CD4-positive, alpha-beta T cell treated with Interleukin-4 for 1 hour (primary cell): Measurements from ENCODE around the gene EDA.
A peak's percentile ranks its signal among the peaks of the same experiment; 100 is the strongest.

Experiments
- DNase-seq, 2 donors: peaks; one replicate each; pipeline ENCODE4 v3.0.0-alpha.2; 2020 to 2022

EDA gene

GRCh38 chrX:69615779-69616456, at the start of gene EDA:
EDA (plus strand) TSS chrX:69616113.
- peak; percentile 49 to 67 for DNase-seq

GRCh38 chrX:69568828-69569227, 47.1 kb upstream of the EDA start:
- no peak for DNase-seq

DNA sequence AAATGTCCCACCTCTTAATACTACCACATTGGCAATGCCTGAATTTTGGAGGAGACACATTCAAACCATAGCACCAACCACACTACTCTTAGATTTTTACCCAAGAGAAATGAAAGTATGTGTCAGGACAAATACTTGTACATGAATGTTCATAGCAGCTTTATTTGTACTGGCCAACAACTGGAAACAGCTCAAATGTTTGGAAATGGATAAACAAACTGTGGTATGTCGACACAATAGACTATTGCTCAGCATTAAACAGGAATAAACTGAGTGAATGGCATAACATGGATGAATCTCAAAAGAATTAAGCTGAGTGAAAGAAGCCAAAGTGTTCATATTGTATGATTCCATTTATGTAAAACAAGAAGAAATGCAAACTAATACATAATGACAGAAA, 18.5 kb upstream of the EDA start:
- no peak for DNase-seq

DNA sequence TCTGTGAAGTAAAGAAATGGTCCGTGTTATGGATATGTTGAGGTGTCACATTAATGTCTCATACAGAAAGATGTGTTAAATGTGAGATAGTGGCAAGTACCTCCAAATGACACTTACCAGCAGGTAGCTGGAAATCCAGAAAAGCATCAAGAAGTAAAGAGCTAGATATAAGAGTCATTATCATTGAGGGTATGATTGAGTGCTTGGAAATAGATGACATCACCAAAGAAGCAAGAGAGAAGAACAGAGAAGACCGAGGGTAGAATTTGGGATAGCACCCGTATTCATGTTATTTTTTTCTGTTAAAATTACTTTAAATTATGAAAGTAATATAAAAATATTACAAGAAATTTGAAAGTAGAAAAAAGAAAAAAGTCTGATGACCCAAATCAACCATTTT, 15.7 kb upstream of the EDA start:
- DNase-seq: no peak

GRCh38 chrX:69603566-69604194, 12.2 kb upstream of the EDA start:
- no peak for DNase-seq

DNA sequence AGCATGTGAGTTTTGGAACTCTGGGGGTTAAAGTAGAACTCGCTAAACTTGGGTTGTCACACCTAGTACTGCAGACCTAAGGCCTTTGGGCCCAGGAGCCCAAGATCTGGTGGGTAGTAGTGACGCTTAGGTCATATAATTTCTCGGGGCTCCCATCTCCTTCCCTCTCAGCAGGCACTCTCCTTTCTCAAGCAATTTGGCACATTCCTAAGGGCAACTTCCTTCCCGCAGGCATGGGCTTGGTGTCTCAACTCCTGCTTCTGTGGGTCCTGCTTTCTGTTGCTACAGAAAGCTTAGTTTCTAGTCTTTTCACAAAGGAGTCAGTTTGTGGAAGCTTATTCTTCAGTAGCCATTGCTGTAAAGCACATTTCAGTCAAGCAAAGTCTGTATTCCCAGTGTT, 10.4 kb upstream of the EDA start:
- DNase-seq: no peak

- DNase-seq: no peak
These were observed 8.3 kb upstream of the EDA start for GRCh38 chrX:69607616-69608015.

DNA sequence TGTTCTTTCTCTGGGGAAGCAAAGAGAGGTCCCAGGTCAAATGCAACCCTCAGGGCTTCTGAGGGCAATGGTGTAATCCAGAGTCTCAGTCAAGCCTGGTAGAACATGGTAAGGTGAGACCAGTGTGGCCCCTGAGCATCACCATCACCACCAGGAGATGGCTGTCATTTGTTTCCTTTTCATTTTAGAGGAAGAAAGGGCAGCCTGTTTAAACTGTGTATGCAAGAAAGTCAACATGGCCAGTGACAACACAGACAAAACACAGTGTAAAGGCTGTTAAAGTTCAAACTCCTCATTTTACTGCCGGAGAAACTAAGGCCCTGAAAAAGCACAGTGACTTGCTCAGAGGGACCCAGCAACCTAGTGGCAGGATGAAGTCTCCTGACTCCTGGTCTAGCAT, 2.0 kb upstream of the EDA start:
- no peak for DNase-seq

- no peak for DNase-seq
These were observed 1.0 kb upstream of the EDA start for GRCh38 chrX:69614886-69615285.

DNA sequence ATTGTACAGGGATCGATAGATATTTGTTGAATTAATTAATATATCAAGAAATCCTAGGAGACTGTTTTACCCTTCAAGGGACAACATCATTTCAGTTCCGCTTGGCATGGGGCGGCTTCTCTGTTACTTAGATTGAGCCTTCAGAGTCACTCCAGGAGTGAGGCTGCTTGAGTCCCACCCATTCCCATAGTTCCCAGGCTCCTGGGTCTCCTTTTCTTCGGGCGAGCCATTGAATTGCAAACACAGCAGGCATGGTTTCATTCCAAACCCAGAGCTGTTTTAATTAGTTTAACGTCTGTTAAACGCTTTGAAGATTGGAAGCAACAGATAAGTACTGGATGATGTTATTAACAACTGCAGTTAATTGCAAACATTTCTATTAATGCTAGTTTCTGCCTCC, 571 bp upstream of the EDA start:
- DNase-seq: no peak

GRCh38 chrX:69616457-69617203, 717 bp downstream of the EDA start:
- no peak for DNase-seq

GRCh38 chrX:69618803-69619202, 2.9 kb downstream of the EDA start:
- peak in 1 of 2 donors; percentile 28 for DNase-seq

DNA sequence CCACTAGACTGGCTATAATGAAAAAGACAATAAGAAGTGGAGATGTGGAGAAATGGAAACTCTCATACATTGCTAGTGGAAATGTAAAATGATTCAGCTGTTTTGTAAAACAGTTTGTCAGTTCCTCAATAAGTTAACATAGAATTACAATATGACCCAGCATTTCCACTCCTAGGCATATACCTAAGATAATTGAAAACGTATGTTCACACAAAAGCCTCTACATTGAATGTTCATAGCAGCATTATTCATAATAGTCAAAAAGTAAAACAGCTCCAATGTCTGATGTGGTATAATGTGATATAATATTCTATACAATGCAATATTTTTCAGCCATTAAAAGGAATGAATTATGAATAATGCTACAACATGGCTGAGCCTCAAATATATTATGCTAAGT, 10.2 kb downstream of the EDA start:
- no peak for DNase-seq

DNA sequence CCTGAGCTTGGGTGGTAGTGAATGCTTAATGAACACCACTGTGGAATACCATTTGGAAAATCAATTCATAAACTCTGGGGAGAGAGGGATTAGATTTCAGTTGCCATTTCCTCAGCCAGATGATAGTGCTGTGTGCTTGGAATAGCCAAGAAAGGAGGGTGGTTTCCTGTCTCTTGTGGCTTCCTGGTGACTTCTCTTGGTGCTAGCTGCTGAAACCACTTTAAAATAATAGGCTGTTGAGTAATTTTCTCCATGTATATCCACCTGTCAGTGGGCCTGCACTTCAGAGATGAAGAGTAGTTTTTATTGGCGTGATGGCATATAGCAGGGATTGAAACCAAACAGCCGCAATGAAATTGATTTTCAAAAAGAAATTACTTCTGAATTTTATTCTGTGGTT, 11.8 kb downstream of the EDA start:
- no peak for DNase-seq

- no peak for DNase-seq
These were observed 14.2 kb downstream of the EDA start for GRCh38 chrX:69630147-69630546.

- DNase-seq: no peak
These were observed 48.8 kb downstream of the EDA start for GRCh38 chrX:69664693-69665092.

DNA sequence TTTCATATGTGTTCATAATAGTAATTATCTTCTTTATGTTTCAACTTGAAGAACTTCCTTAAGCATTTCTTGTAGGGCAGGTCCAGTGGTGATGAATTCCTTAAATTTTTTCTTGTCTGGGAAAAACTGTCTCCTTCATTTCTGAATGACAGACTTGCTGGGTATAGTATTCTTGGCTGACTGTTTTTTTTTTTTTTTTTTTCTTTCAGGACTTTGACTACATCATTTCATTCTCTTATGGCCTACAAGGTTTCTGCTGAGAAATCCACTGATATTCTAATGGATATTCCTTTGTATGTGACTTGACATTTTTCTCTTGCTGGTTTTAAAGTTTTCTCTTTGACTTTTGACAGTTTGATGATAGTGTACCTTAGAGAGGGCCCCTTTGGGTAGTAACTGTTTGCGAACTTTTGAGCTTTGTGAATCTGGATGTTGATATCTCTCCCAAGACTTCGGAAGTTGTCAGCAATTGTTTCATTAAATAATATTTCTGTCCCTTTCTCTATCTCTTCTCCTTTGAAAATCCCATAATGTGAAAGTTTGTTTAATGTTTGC, 54.2 kb downstream of the EDA start:
- no peak for DNase-seq

DNA sequence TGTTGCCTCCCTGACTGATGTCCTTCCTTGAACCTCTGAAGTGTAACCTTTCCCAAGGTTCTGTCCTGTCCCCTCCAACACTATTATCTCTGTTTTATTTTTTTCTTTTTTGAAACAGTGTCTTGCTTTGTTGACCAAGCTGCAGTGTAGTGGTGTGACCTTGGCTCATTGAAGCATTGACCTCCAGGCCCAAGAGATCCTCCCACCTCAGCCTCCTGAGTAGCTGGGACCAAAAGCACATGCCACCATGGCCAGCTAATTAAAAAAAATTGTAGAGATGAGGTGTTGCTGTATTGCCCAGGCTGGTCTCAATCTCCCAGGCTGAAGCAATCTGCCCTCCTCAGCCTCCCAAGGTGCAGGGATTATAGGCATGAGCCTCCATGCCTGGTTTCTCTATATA, 59.0 kb downstream of the EDA start:
- no peak for DNase-seq

DNA sequence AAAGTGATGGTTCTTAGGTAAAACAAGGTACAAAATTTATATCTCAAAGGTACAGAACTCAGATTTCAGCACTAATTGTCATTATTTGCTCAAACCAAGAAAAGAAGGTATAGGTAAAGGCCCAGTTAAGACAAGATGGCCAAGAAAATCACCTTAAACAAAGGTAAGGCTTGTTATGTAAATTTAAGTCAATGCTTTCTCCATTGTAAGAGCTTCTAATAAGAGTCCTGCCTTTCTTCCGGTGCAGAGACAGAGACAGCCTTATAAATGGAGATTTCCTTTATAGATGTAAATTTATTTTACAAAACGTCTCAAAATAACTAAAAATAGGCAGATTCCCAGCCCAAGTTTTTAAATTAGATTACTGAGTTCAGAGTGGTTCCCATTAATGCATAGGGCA, 89.9 kb downstream of the EDA start:
- DNase-seq: no peak

DNA sequence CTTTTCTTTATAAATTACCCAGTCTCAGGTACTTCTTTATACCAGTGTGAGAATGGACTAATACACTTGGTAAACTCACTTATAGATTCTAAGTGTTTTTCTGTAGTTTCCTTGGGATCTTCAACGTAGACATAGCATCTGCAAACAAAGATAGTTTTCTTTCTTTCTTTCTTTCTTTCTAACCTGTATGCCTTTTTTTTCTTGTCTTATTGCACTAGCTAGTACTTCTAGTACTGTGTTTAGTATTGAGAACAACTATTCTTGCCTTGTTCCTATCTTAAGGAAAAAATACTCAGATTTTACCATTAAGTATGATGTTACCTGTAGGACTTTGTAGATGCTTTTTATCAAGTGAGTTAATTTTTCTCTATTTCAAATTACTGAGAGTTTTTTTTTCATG, 102.2 kb downstream of the EDA start:
- DNase-seq: no peak

GRCh38 chrX:69724307-69724706, 108.4 kb downstream of the EDA start:
- no peak for DNase-seq

DNA sequence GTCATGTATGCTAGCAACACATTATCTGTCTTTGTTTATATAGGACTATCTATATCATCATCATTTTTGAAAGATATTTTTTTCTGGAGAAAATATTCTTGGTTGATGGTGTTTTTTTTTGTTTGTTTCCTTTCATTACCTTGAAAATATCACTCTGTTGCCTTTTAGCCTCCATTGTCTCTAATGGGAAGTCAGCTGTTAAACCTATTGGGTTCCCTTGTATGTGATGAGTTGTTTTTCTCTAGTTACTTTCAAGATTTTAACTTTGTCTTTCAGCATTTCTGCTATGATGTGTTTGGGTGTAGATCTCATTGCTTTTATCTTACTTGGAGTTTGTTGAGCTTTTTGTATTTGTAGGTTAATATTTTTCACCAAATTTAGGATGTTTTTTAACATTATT, 124.4 kb downstream of the EDA start:
- DNase-seq: no peak

- DNase-seq: no peak
These were observed 125.8 kb downstream of the EDA start for GRCh38 chrX:69741721-69742120.

DNA sequence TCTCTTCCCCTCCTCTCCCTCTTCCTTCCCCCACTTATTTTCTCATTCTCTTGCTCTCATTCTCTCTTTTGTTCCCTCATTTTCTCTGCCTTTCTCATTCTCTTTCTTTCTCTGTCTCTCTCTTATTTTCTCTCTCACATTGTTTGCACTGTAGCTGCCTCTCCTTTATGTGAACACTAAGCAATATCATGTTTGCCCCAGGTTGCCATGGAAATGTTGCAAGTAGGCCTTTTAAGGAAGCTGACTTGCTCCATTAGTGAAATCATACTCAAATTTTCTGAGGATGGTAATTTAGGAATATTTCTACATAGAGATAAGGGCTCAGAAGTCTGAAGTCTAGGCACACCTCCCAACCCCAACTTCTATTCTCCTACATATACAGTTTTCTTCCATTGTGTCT, 130.1 kb downstream of the EDA start:
- DNase-seq: no peak
